Kidney (tissue), 14 donors: ENCODE data around the gene SEC24A. TPM values are rescaled to one million over a fixed set of nuclear protein-coding genes. Genes with fewer than 3 reads are reported as not detected.

Source experiments
- DNase-seq, 5 donors: peaks; one replicate each; pipeline ENCODE4 v3.0.0-alpha.2; 2013 to 2020
- FAIRE-seq: peaks from 2 replicates; lab custom pipeline; 2012; peaks lifted over from hg19 to GRCh38; lab: Jason Lieb, UNC
- H3K27ac ChIP-seq, 2 donors: one replicate each; pipeline ENCODE4 v1.7.0; 2013; ENCODE audit warnings: low read depth in 2 of 2, low read length in 2 of 2, inconsistent platforms in 1 of 2
- H3K27me3 ChIP-seq: one replicate; pipeline ENCODE4 v1.7.1; 2013; ENCODE audit warnings: low read length, inconsistent platforms; ENCODE audit not compliant: control insufficient read depth, insufficient read depth
- H3K36me3 ChIP-seq, 3 donors: one replicate each; pipeline versions ENCODE4 v1.7.0 to v1.7.1; 2013; ENCODE audit warnings: low read length in 3 of 3, control low read depth in 1 of 3, inconsistent platforms in 1 of 3; ENCODE audit not compliant: insufficient read depth in 3 of 3, control insufficient read depth in 2 of 3
- H3K4me1 ChIP-seq, 3 donors: one replicate each; pipeline versions ENCODE4 v1.7.0 to v1.7.1; 2013; ENCODE audit warnings: low read length in 3 of 3, inconsistent platforms in 1 of 3, low read depth in 1 of 3; ENCODE audit not compliant: control insufficient read depth in 2 of 3, insufficient read depth in 2 of 3
- H3K4me3 ChIP-seq, 3 donors: one replicate each; pipeline versions ENCODE4 v1.7.0 to v1.8.1; 2013; ENCODE audit warnings: low read length in 3 of 3, control low read depth in 1 of 3, inconsistent platforms in 1 of 3
- H3K9ac ChIP-seq, 3 donors: one replicate each; pipeline versions ENCODE4 v1.7.0 to v1.7.1; 2013; ENCODE audit warnings: low read length in 3 of 3, control low read depth in 1 of 3, inconsistent platforms in 1 of 3
- H3K9me3 ChIP-seq, 3 donors: one replicate each; pipeline versions ENCODE4 v1.7.0 to v1.7.1; 2013; ENCODE audit warnings: low read length in 3 of 3, control low read depth in 1 of 3, inconsistent platforms in 1 of 3; ENCODE audit not compliant: control insufficient read depth in 2 of 3, insufficient read depth in 1 of 3
- intact Hi-C: fragments of 100-400 bp; cut with DNase I; formaldehyde crosslinking; loops from one replicate; pipeline ENCODE4 v1.11.1; 2022
- polyA plus RNA-seq: library from polyadenylated mRNA; stranded (reverse); fragments of 350-450 nt; fragmentation: Illumina TruSeq; extraction: RNeasy Lipid Tissue Mini Kit (QIAGEN cat#74804); gene quantifications from one replicate; pipeline ENCODE4 v1.2.3, GENCODE V29; 2014; ENCODE audit warnings: low read depth, low replicate concordance; ENCODE audit not compliant: insufficient read depth
- total RNA-seq: library from RNA; stranded (reverse); fragmentation: NEBNext Ultra II Directional; extraction: Animal tissue kit (Norgen Biotek cat#: 25700); gene quantifications from one replicate; pipeline ENCODE4 v1.2.1, GENCODE V29; 2021
- TF ChIP-seq, protein P1 (sequence below): IDR thresholded peaks from 3 replicates; pipeline ENCODE4 v1.5.1; 2012; ENCODE audit warnings: mild to moderate bottlenecking, moderate library complexity, borderline replicate concordance; ENCODE audit not compliant: insufficient read depth; ENCODE audit errors: extremely low read depth
- donor health status: control.
- donor health status: control.
- donor health status: control.
- donor health status: control.
- donor health status: control.
- donor health status: DM: yes; HTN: yes; CAD: no.
- donor health status: Normal renal cell carcinoma (clear cell type).

SEC24A gene
- total and polyA plus RNA-seq, 2 donors from 2014 or later: 2.8 to 21.2 TPM

DNA sequence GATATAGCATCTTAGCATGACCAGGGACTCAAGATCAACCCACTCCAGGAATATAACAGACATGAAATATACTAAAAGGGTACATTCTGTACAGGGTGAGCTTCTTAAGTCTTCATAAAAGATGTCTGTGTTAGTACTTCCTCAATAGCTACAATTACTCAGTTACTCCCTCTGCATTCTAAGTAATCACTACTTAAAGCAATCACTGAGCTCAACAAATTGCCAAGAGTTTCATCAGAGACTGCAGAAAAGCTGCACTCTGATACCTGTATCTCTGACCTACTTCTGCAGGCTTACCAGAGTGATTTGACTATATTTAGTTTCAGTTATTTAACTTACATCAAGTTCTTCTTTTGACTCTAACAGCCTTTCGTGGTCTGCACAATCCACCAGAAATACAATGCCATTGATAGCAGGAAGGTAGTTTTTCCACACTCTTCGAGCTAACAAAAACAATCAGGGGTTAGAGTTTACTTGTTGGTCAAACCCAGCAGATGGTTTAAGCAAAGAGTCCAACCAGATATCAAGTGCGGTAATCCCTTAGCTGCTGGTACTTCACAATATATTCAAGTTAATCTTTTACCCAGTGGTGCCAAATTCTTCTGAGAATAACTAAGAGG, 39.2 kb upstream of the SEC24A start:
- intact Hi-C loops: no loop called here
- FAIRE-seq: no peak
- H3K36me3 ChIP-seq: peaks cover 10 to 56% (median 28%) of the 10 kb centered on the region in 3 donors

DNA sequence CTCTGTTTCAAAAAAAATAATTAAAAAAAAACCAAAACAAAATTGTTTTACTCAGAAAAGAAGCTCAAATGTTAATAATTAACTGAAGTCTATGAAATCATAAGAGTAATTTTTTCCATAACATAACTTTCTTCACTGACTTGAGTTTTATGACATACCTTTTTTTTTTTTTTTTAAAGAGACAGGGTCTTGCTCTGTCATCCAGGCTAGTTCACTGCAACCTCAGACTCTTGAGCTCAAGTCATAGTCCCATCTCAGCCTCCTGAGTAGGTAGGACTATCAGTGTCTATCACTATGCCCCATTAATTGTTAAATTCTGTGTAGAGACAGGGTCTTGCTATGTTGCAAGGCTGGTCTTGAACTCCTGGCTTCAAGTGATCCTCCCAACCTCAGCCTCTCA, 37.9 kb upstream of the SEC24A start:
- TF ChIP-seq, protein P1, sequence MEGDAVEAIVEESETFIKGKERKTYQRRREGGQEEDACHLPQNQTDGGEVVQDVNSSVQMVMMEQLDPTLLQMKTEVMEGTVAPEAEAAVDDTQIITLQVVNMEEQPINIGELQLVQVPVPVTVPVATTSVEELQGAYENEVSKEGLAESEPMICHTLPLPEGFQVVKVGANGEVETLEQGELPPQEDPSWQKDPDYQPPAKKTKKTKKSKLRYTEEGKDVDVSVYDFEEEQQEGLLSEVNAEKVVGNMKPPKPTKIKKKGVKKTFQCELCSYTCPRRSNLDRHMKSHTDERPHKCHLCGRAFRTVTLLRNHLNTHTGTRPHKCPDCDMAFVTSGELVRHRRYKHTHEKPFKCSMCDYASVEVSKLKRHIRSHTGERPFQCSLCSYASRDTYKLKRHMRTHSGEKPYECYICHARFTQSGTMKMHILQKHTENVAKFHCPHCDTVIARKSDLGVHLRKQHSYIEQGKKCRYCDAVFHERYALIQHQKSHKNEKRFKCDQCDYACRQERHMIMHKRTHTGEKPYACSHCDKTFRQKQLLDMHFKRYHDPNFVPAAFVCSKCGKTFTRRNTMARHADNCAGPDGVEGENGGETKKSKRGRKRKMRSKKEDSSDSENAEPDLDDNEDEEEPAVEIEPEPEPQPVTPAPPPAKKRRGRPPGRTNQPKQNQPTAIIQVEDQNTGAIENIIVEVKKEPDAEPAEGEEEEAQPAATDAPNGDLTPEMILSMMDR: no peak
- no peak overlapping the region for H3K27ac ChIP-seq
- intact Hi-C loops: no loop called here

More for the DNA sequence above, 39.2 kb upstream of the SEC24A start:
- Histone ChIP-seq H3K4me1 (peaks cover 0 to 6% (median 4%) of the 10 kb centered on the region in 3 donors), H3K9me3 (no peaks in the 10 kb centered on the region), H3K9ac (no peak overlapping the region), H3K27me3 (no peaks in the 10 kb centered on the region), H3K4me3 (no peak overlapping the region), H3K27ac (peak overlapping the region in 1 of 2 donors; percentile 2)
- peak in 2 of 5 donors; percentile 13 to 22 for DNase-seq
- TF ChIP-seq, protein P1: no peak

DNA sequence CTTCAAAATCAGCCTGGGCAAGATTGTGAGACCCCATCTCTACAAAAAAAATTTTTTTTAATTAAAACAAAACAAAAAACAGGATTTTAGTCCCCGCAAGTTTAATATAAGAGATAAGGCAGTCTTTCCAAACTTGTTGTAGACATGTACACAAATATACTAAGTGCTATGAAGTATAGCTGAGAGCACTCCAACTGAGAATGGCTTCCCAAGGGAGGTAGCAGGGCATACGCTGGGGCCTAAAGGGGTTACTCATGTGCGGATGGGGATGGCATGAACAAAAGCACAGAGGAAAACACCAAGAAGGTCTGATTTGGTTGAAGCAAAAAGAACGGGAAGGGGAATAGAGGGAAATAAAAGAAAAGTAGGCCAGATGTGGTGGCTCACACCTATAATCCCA, 37.1 kb upstream of the SEC24A start:
- DNase-seq (no peak), FAIRE-seq (no peak)
- intact Hi-C loops: no loop called here
- Histone ChIP-seq H3K36me3 (peaks cover 6 to 43% (median 17%) of the 10 kb centered on the region in 3 donors), H3K27me3 (no peaks in the 10 kb centered on the region), H3K9ac (no peak overlapping the region), H3K9me3 (no peaks in the 10 kb centered on the region), H3K27ac (no peak overlapping the region), H3K4me3 (no peak overlapping the region), H3K4me1 (peaks cover 0 to 6% (median 4%) of the 10 kb centered on the region in 3 donors)
- TF ChIP-seq, protein P1: no peak

More for the DNA sequence above, 37.9 kb upstream of the SEC24A start:
- Histone ChIP-seq H3K9ac (no peak overlapping the region), H3K4me1 (peaks cover 0 to 6% (median 4%) of the 10 kb centered on the region in 3 donors), H3K27me3 (no peaks in the 10 kb centered on the region), H3K36me3 (peaks cover 10 to 50% (median 22%) of the 10 kb centered on the region in 3 donors), H3K4me3 (no peak overlapping the region), H3K9me3 (no peaks in the 10 kb centered on the region)
- FAIRE-seq: no peak
- no peak for DNase-seq
